SK-N-SH (cell line): Measurements from ENCODE around the gene PRRX2.

Experiments used
- RFX5 ChIP-seq: IDR thresholded peaks from 2 replicates; pipeline ENCODE4 v1.6.1; 2012; ENCODE audit warnings: mild to moderate bottlenecking, improper control_type of control experiment, low read length
- TEAD4 ChIP-seq: IDR thresholded peaks from 2 replicates; pipeline ENCODE4 v1.4.0; 2012; ENCODE audit warnings: mild to moderate bottlenecking, borderline replicate concordance; ENCODE audit not compliant: insufficient read depth

GRCh38 chr9:129665814-129666520, 520 bp downstream of the PRRX2 start:
- no peak for TF ChIP-seq RFX5
- no peak for TF ChIP-seq TEAD4
